HL-60 (cell line): Measurements from ENCODE around the gene GUCY1A1.

Experiments
- DNase-seq, 2 experiments: peaks; one replicate each; pipeline ENCODE4 v3.0.0-alpha.2; 2010 to 2020; ENCODE audit warnings: low read depth in 1 of 2, low spot score in 1 of 2
- H3K27ac ChIP-seq: fragments of 250-450 bp; sonication (Bioruptor Pico); replicated peaks from 2 replicates; pipeline ENCODE4 v1.5.1; 2020; ENCODE audit warnings: mild to moderate bottlenecking, moderate library complexity
- H3K27me3 ChIP-seq: fragments of 250-450 bp; sonication (Bioruptor Pico); 2 replicates; pipeline ENCODE4 v1.5.1; 2021; ENCODE audit warnings: mild to moderate bottlenecking, moderate library complexity; ENCODE audit not compliant: insufficient read depth, poor library complexity, severe bottlenecking
- H3K4me3 ChIP-seq: replicated peaks from 2 replicates; pipeline ENCODE4 v1.5.1; 2011; ENCODE audit warnings: mild to moderate bottlenecking, control low read depth, low read length; ENCODE audit not compliant: insufficient read depth
- CTCF ChIP-seq: IDR thresholded peaks from one replicate; pipeline ENCODE4 v1.5.1; 2011; ENCODE audit warnings: low read length, control low read depth, inconsistent platforms; ENCODE audit not compliant: insufficient read depth
- GABPA ChIP-seq: IDR thresholded peaks from 2 replicates; pipeline ENCODE4 v1.6.1; 2012; ENCODE audit warnings: low read depth
- POLR2AphosphoS5 ChIP-seq: IDR thresholded peaks from 2 replicates; pipeline ENCODE4 v1.6.1; 2012; ENCODE audit warnings: low read depth
- REST ChIP-seq: IDR thresholded peaks from 2 replicates; pipeline ENCODE4 v1.6.1; 2012; ENCODE audit warnings: low read depth; ENCODE audit not compliant: insufficient replicate concordance
- SPI1 ChIP-seq: IDR thresholded peaks from 2 replicates; pipeline ENCODE4 v1.6.1; 2012; ENCODE audit warnings: low read depth, mild to moderate bottlenecking, borderline replicate concordance

The GUCY1A1 gene

GRCh38 chr4:155659176-155659575, 7.5 kb upstream of the GUCY1A1 start:
- Histone ChIP-seq H3K4me3 (no peak overlapping the region), H3K27ac (no peak overlapping the region), H3K27me3 (no peaks in the 10 kb centered on the region)
- no peak for DNase-seq
- TF ChIP-seq POLR2AphosphoS5 (no peak), GABPA (no peak), CTCF (no peak), SPI1 (no peak), REST (no peak)

- Histone ChIP-seq H3K27me3 (no peaks in the 10 kb centered on the region), H3K4me3 (no peak overlapping the region), H3K27ac (no peak overlapping the region)
- TF ChIP-seq REST = no peak
- no peak for TF ChIP-seq SPI1
- TF ChIP-seq CTCF = no peak
- TF ChIP-seq POLR2AphosphoS5 = no peak
- no peak for TF ChIP-seq GABPA
- no peak for DNase-seq
Observed at GRCh38 chr4:155660436-155660835, 6.2 kb upstream of the GUCY1A1 start.

- Histone ChIP-seq H3K27me3 (peaks cover 31% of the 10 kb centered on the region), H3K27ac (no peak overlapping the region), H3K4me3 (no peak overlapping the region)
- DNase-seq = no peak
- no peak for TF ChIP-seq POLR2AphosphoS5
- no peak for TF ChIP-seq SPI1
- TF ChIP-seq GABPA = no peak
- no peak for TF ChIP-seq REST
- no peak for TF ChIP-seq CTCF
Observed at GRCh38 chr4:155665054-155665453, 1.6 kb upstream of the GUCY1A1 start.
